GM12874 (cell line): ENCODE results near the gene SLC6A7.

Source experiments
- TF ChIP-seq, protein P1 (sequence below): IDR thresholded peaks from 2 replicates; pipeline ENCODE4 v1.5.1; 2011; ENCODE audit warnings: low read depth, mild to moderate bottlenecking, control low read depth, low read length, moderate library complexity; ENCODE audit not compliant: insufficient read depth

SLC6A7 gene

DNA sequence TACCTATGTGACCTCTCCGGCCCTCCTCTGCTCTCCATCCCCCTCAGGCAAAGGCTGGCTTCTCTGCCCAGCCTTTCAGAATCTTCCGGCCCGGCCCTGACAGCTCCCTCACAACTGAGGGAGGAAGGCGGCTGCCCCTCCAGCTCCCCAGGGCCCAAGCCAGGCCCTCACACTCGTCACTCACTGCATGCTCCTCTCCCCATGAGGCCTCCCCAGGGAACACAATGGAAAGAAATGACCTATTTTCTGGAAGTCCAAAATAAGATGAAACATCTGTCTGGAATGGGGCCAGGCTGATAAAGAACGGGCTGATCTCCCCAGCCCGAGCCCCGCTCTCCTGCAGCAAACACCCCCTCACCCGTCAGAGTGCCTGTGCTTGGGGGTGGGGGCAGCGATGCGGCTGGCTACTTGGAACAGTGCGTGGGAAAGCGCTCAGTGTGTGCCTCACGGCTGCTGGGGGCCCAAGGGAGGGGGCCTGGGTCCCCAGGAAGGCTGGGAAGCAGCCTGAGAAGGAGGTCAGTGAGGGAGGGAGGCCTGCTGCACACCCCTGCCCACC lies 45.5 kb upstream of the SLC6A7 start:
- TF ChIP-seq, protein P1, sequence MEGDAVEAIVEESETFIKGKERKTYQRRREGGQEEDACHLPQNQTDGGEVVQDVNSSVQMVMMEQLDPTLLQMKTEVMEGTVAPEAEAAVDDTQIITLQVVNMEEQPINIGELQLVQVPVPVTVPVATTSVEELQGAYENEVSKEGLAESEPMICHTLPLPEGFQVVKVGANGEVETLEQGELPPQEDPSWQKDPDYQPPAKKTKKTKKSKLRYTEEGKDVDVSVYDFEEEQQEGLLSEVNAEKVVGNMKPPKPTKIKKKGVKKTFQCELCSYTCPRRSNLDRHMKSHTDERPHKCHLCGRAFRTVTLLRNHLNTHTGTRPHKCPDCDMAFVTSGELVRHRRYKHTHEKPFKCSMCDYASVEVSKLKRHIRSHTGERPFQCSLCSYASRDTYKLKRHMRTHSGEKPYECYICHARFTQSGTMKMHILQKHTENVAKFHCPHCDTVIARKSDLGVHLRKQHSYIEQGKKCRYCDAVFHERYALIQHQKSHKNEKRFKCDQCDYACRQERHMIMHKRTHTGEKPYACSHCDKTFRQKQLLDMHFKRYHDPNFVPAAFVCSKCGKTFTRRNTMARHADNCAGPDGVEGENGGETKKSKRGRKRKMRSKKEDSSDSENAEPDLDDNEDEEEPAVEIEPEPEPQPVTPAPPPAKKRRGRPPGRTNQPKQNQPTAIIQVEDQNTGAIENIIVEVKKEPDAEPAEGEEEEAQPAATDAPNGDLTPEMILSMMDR = no peak

DNA sequence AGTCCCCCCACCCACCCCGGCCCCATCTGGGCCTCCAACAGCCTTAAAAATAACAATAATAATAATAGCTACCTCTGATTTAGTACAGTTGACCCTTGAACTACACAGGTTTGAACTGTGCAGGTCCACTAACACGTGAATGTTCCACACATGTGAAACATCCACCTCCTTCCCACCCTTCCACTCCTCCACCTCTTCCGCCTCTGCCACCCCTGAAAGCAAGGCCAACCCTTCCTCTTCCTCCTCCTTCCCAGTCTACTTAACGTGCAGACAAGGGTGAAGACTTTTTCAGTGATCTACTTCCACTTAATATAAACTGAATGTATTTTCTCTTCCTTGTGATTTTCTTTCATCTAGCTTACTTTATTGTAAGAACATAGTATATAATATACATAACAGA lies 45.0 kb upstream of the SLC6A7 start:
- TF ChIP-seq, protein P1 = no peak

DNA sequence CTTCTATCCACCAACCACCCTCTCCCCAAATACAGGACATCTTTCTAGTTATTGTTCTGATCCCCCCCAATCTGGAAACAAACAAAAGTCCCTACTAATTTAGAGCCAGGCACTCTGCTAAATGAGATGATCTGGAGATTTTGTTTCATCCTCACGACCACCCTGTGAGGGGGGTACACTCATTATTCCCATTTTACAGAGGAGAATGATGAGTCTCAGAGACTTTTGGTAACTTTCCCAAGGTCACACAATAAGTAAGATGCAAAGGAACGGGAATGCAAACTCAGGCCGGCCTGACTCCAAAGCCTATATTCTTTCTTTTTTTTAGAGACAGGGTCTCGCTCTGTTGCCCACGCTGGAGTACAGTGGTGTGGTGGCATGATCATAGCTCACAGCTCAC lies 43.6 kb upstream of the SLC6A7 start:
- TF ChIP-seq, protein P1 = no peak

- TF ChIP-seq, protein P1 = no peak
Measured at GRCh38 chr5:150146862-150147601, 42.8 kb upstream of the SLC6A7 start.

- TF ChIP-seq, protein P1 = no peak
Measured at GRCh38 chr5:150147670-150148069, 42.2 kb upstream of the SLC6A7 start.

DNA sequence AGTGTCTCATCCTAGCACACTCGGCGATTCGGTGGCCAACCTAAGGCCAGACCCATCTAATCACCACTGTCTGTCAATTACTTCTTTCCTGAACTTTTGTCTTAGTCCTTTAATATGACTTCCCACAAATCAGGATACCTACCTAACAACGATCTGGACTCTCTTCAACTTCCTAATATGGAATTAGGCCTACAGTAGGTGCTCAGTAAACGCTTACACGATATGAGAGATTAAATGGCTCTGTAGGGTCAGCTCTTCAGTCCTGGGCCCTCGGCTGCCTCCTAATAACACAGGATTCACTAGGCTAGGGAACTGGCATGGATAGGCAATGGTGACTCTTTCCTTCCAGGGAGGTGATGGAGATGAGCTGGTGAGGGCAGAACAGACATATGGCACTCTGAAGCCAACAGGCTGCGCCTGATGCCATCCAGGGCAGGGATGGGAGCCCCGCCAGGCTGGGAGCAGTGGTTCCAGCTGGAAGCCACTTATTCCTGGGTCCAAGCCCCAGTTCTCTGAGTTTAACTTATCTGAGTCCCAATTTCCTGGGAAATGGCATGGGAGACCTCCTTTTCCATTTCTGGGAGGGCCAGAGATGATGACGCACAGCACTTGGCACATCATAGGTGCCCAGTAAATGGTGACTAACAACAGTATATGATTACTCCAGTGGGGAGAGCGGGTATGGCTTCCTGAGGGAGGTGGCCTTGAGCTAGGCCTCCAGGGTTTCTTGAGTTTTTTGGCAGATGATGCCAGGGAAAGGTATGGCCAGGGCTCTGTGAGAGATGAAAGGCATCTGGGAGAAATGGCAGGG lies 41.5 kb upstream of the SLC6A7 start:
- TF ChIP-seq, protein P1 = no peak

- TF ChIP-seq, protein P1 = no peak
Measured at GRCh38 chr5:150149618-150150017, 40.2 kb upstream of the SLC6A7 start.
